ENCODE data around the gene ITGA11. TPM values are rescaled to one million over a fixed set of nuclear protein-coding genes. Genes with fewer than 3 reads are reported as not detected.

The ITGA11 gene
- polyA plus RNA-seq, 1 of the 3 experiments (the other 2 are of a cell fraction) = 0.49 TPM

GRCh38 chr15:68318008-68318835 lies 113.7 kb downstream of the ITGA11 start:
- H2AFZ ChIP-seq (ENCODE audit: low read depth) = no peak overlapping the region
- TF ChIP-seq RFX5 (IDR thresholded peaks at IDR 0.05; ENCODE audit: low read length) = no peak
- TF ChIP-seq SIN3A (IDR thresholded peaks at IDR 0.05; ENCODE audit: borderline replicate concordance, low read depth, low read length) = no peak
- no peak for TF ChIP-seq TCF12 (IDR thresholded peaks at IDR 0.05)
- no peak for TF ChIP-seq GATA2 (CRISPR knock-in tag; IDR thresholded peaks at IDR 0.05)
- TF ChIP-seq RCOR1 (IDR thresholded peaks at IDR 0.05; ENCODE audit: low read length) = no peak
- TF ChIP-seq TEAD4 (IDR thresholded peaks at IDR 0.05; ENCODE audit: borderline replicate concordance, insufficient read depth) = no peak
- no peak for TF ChIP-seq NFIC (IDR thresholded peaks at IDR 0.05; ENCODE audit: borderline replicate concordance)
- TF ChIP-seq SMC3 (IDR thresholded peaks at IDR 0.05; ENCODE audit: low read depth, low read length) = no peak
- TF ChIP-seq EP300 (IDR thresholded peaks at IDR 0.05; ENCODE audit: borderline replicate concordance in 1 of 2, low read depth in 1 of 2, low read length in 1 of 2) = no peak
- TF ChIP-seq NRF1 (IDR thresholded peaks at IDR 0.05; ENCODE audit: low read depth, low read length) = no peak
- TF ChIP-seq FOXJ3 (CRISPR knock-in tag; IDR thresholded peaks at IDR 0.05) = no peak
- no peak for TF ChIP-seq GABPA (IDR thresholded peaks at IDR 0.05; ENCODE audit: low read depth)
- no peak for TF ChIP-seq FOSL2 (IDR thresholded peaks at IDR 0.05; ENCODE audit: borderline replicate concordance, low read depth)
- no peak for TF ChIP-seq MXI1 (IDR thresholded peaks at IDR 0.05; ENCODE audit: low read depth, low read length)
- no peak for TF ChIP-seq CHD2 (IDR thresholded peaks at IDR 0.05; ENCODE audit: low read length, partially characterized antibody)
- TF ChIP-seq, protein P1, sequence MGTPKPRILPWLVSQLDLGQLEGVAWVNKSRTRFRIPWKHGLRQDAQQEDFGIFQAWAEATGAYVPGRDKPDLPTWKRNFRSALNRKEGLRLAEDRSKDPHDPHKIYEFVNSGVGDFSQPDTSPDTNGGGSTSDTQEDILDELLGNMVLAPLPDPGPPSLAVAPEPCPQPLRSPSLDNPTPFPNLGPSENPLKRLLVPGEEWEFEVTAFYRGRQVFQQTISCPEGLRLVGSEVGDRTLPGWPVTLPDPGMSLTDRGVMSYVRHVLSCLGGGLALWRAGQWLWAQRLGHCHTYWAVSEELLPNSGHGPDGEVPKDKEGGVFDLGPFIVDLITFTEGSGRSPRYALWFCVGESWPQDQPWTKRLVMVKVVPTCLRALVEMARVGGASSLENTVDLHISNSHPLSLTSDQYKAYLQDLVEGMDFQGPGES (IDR thresholded peaks at IDR 0.05; ENCODE audit: low read depth, low read length) = no peak
- TF ChIP-seq, protein P2, sequence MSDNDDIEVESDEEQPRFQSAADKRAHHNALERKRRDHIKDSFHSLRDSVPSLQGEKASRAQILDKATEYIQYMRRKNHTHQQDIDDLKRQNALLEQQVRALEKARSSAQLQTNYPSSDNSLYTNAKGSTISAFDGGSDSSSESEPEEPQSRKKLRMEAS (IDR thresholded peaks at IDR 0.05; ENCODE audit: low read depth) = no peak
- no peak for TF ChIP-seq EZH2phosphoT487 (IDR thresholded peaks at IDR 0.05; ENCODE audit: borderline replicate concordance, low read depth)
- TF ChIP-seq ZBTB33 (IDR thresholded peaks at IDR 0.05; ENCODE audit: borderline replicate concordance, low read depth) = no peak
- TF ChIP-seq REST (IDR thresholded peaks at IDR 0.05; ENCODE audit: low read depth, low read length) = no peak
- no peaks in the 10 kb centered on the region for H4K20me1 ChIP-seq (ENCODE audit: insufficient read depth)
- no peaks in the 10 kb centered on the region for H3K36me3 ChIP-seq (replicated peaks in 1 of 2; ENCODE audit: control insufficient read depth in 1 of 2, insufficient read depth in 2 of 2, low read length in 1 of 2)
- no peaks in the 10 kb centered on the region for H3K27me3 ChIP-seq (ENCODE audit: insufficient read depth)
- no peaks in the 10 kb centered on the region for H3F3A ChIP-seq (replicated peaks; ENCODE audit: insufficient read depth)
- ChIA-PET POLR2A (no interaction called here), CTCF (interaction anchor here (8.0 kb wide), 1 partner anchor 12 kb away, joined by 75 read pairs; no protein-coding TSS in a partner anchor)
- H3K9me2 ChIP-seq = no peaks in the 10 kb centered on the region
- no peak overlapping the region for H3K9ac ChIP-seq
- DNase-seq = no peak
- no peaks in the 10 kb centered on the region for H3K9me3 ChIP-seq
- H3K27ac ChIP-seq (ENCODE audit: low read depth in 2 of 2, low read length in 1 of 2) = no peak overlapping the region
- 84% methylated on average over 4 of the region's 6 CpGs for WGBS (ENCODE audit: low lambda C conversion rate)
- H3K4me3 ChIP-seq (ENCODE audit: low read depth in 2 of 2, low read length in 1 of 2) = no peak overlapping the region
- no peak overlapping the region for H3K4me2 ChIP-seq
- no peaks in the 10 kb centered on the region for H3K4me1 ChIP-seq (ENCODE audit: control insufficient read depth in 1 of 2, insufficient read depth in 2 of 2, low read depth in 1 of 2, low read length in 1 of 2)
- H3K79me2 ChIP-seq (ENCODE audit: insufficient read depth) = no peaks in the 10 kb centered on the region

All from SK-N-SH (cell line).